ENCODE results near the gene UNCX.
A peak's percentile ranks its signal among the peaks of the same experiment; 100 is the strongest.

The UNCX gene

GRCh38 chr7:1218541-1219165, 14.0 kb upstream of the UNCX start:
- DNase-seq (ENCODE audit: low read depth in 2 of 2): no peak

GRCh38 chr7:1219498-1219897, 13.2 kb upstream of the UNCX start:
- DNase-seq (ENCODE audit: low read depth in 2 of 2): no peak

GRCh38 chr7:1220000-1220726, 12.5 kb upstream of the UNCX start:
- DNase-seq (ENCODE audit: low read depth in 2 of 2): no peak

GRCh38 chr7:1220977-1221745, 11.5 kb upstream of the UNCX start:
- DNase-seq (ENCODE audit: low read depth in 2 of 2): no peak

GRCh38 chr7:1223196-1223981, 9.3 kb upstream of the UNCX start:
- no peak for DNase-seq (ENCODE audit: low read depth in 2 of 2)

GRCh38 chr7:1224086-1224716, 8.5 kb upstream of the UNCX start:
- DNase-seq (ENCODE audit: low read depth in 2 of 2): no peak

- no peak for DNase-seq (ENCODE audit: low read depth in 2 of 2)
Observed at GRCh38 chr7:1225030-1225429, 7.6 kb upstream of the UNCX start.

GRCh38 chr7:1225441-1226185, 7.1 kb upstream of the UNCX start:
- DNase-seq (ENCODE audit: low read depth in 2 of 2): peak in 1 of 2 donors; percentile 13

- DNase-seq (ENCODE audit: low read depth in 2 of 2): no peak
Observed at GRCh38 chr7:1226186-1226901, 6.3 kb upstream of the UNCX start.

GRCh38 chr7:1227071-1227804, 5.4 kb upstream of the UNCX start:
- DNase-seq (ENCODE audit: low read depth in 2 of 2): no peak

- no peak for DNase-seq (ENCODE audit: low read depth in 2 of 2)
Observed at GRCh38 chr7:1227814-1228544, 4.7 kb upstream of the UNCX start.

- DNase-seq (ENCODE audit: low read depth in 2 of 2): no peak
Observed at GRCh38 chr7:1228545-1229201, 4.0 kb upstream of the UNCX start.

GRCh38 chr7:1229202-1229947, 3.3 kb upstream of the UNCX start:
- no peak for DNase-seq (ENCODE audit: low read depth in 2 of 2)

- no peak for DNase-seq (ENCODE audit: low read depth in 2 of 2)
Observed at GRCh38 chr7:1229956-1230355, 2.7 kb upstream of the UNCX start.

- no peak for DNase-seq (ENCODE audit: low read depth in 2 of 2)
Observed at GRCh38 chr7:1230411-1231213, 2.1 kb upstream of the UNCX start.

- DNase-seq (ENCODE audit: low read depth in 2 of 2): no peak
Observed at GRCh38 chr7:1231214-1232102, 1.2 kb upstream of the UNCX start.
